GM12801 (cell line): ENCODE measurements around the gene EXOC4.

Experiments
- TF ChIP-seq, protein P1 (sequence below): IDR thresholded peaks from one replicate; pipeline ENCODE4 v1.5.1; 2011; ENCODE audit warnings: control low read depth; ENCODE audit not compliant: insufficient read length; ENCODE audit errors: extremely low read depth

Gene EXOC4

DNA sequence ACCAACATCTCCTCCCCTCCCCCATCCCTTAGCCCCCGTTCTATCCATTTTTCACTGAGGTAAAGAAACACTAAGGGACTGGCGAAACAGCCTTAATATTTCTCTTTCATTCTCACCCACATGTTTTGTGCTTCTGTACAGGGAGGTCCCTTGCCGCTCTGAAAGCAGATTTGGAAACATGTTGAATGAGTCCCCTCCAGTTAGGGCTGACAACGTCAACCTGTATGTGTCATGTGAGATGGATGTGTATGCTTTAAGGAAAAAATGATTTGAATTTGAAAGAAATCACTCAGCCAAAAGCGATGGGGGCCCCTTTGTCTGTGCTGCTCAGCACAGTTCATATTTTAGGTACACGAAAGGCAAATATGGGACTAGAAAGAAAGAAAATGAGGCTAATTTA, 560.0 kb downstream of the EXOC4 start:
- TF ChIP-seq, protein P1, sequence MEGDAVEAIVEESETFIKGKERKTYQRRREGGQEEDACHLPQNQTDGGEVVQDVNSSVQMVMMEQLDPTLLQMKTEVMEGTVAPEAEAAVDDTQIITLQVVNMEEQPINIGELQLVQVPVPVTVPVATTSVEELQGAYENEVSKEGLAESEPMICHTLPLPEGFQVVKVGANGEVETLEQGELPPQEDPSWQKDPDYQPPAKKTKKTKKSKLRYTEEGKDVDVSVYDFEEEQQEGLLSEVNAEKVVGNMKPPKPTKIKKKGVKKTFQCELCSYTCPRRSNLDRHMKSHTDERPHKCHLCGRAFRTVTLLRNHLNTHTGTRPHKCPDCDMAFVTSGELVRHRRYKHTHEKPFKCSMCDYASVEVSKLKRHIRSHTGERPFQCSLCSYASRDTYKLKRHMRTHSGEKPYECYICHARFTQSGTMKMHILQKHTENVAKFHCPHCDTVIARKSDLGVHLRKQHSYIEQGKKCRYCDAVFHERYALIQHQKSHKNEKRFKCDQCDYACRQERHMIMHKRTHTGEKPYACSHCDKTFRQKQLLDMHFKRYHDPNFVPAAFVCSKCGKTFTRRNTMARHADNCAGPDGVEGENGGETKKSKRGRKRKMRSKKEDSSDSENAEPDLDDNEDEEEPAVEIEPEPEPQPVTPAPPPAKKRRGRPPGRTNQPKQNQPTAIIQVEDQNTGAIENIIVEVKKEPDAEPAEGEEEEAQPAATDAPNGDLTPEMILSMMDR = no peak

GRCh38 chr7:133815611-133816210, 562.8 kb downstream of the EXOC4 start:
- TF ChIP-seq, protein P1 = no peak

DNA sequence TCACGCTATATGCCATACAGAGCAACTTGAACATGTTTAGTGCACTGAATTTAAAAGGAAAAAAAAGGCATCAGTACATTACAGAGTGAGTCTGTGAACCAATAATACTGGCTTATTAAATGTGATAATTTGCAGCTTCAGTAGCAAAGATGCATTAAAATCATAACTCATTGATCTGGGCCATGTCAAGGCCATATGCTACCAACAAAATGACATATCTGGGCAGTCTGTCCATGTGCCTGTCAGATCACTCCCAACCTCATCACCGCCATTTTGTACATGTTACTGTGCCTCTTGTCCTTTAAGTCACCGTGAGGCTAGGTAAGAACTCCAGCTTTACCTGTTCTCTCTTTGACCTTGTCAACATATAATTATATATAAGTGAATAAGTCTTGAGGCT, 566.8 kb downstream of the EXOC4 start:
- TF ChIP-seq, protein P1 = no peak

GRCh38 chr7:133820584-133820983, 567.7 kb downstream of the EXOC4 start:
- TF ChIP-seq, protein P1 = no peak

- TF ChIP-seq, protein P1 = no peak
These were observed 568.3 kb downstream of the EXOC4 start for GRCh38 chr7:133821171-133821570.

- TF ChIP-seq, protein P1 = no peak
These were observed 569.2 kb downstream of the EXOC4 start for GRCh38 chr7:133822001-133822641.

DNA sequence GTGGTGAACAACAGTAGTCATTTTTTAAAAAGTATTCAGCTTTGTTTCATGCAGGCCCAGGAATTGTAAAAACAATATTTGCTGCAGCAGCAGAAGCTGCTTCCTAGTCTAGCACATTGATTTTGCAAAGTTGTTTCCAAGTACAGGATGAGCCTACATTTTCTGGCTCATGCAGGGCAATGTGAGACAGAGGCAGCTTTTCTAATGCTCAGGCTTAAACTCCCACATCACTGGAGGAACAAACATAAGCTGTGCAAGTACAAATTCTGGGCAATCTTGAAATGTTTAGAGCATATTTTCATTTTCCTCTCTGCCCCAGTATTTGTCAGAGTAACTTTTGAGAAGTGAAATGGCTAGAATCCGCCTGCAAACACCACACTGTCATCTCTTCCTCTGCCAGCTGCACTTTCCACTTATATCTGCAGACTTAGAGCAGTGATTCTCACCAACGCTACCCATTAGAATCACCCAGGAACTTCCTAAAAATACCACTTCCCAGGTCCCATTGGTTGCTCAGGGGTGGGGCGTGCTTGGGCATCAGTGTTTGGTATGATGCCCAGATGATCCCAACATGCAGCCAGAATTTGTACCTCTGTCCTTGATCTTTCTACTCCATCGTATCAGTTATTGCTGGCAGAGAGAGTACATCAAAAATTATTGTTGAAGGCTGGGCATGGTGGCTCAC, 570.1 kb downstream of the EXOC4 start:
- TF ChIP-seq, protein P1 = no peak
